HG03442 (cell line): ENCODE results near the gene ARFGAP2.

Experiments
- ATAC-seq: cut with Tn5 transposase; IDR thresholded peaks from one replicate; pipeline ENCODE4 v1.9.1; 2021; ENCODE audit warnings: mild to moderate bottlenecking, moderate library complexity; ENCODE audit not compliant: unreplicated experiment

Gene ARFGAP2

DNA sequence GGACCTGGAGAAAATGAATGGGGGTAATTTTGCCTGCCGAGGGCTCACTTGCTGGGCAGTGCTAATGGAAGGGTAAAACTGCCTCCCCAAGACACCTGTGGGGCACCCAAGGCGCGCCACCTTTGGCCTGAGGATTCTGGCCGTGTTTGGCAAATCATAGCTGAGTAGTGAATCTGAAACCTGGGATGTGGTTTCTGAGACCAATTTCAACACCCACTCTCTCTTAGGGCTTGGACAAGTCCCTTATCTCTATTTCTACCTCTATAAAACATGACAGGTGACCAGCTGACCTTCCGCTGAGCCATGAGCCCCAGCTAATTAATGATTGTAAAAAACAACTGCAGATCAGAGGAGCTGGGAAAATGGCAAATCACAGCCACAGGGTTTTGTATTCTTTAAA is 11.0 kb upstream of the ARFGAP2 start:
- no peak for ATAC-seq

DNA sequence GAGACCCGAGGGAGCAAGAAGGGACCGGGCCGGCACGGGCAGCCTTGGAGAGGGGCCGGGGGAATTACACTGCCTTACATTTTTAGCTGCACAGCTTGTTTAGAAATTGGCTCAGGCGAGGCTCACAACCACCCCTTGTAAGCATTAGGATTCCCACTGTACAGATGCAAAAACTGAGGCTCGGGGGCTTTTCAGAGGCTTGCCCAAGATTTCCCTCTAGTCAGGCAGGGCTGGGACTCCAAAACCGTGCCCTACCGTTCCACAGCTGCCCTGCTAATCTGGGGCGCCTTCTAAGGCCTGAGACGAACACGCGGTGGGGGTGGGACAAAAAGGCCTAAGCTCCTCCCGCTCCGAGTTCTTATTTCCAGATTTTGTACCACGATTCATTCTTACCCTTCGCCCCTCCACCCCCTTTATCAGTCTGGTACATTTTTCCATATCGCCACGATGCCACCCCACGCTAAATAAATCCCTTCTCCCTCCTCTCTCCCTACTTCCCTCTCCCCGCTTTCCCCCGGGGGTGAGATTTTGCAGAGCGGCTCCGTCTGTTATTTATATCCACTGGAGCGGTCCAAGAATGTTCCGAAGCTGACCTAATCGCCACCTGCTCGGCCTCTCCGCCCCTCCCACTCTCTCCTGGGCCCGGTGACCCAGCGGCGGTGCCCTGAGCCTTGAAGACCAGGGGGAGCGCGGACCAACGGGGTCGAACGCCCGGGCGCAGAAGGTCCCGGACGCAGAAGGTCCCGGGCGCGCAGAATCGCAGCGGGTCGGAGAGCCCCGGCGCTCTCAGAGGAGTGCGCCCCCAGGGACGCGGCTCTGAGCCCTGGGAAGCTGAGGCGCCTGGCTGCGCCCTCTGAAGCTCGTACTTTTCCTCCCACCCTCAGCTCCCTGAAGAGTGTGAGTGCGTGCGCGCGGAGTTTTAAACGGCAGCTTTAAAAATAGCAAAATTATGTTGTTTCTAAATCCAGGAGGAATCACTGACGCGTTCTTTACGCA is 10.3 kb upstream of the ARFGAP2 start:
- no peak for ATAC-seq

DNA sequence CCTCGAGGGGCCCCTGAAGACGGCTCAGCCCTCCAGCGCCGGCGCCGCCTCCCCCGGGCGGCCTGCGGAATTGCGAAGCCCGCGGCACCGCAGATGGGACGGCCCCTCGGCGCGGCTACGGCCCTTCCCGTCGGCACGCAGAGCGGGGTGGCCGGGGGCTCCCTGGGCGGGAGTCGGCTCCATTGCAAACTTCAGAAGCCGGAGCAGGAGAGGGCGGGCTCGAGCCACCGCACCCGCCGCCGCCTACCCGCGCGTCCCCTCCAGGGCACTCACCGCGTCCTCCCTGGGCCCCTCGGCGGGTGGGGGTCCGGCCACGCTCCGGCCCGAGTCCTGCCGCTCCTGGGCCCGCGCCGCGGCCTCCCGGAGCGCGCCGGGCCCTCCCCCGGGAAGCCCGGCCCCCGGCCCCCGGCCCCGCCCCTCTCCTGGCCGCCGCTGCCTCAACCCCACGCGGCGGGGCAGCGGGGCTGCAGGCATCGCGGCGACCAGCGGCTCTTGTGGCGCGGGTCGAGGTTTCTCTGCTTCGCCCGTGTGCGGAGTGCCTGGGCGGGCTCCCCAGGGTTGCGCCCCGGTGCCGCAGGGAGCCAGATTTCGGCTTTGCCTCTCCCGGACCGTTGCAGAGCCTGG is 9.5 kb upstream of the ARFGAP2 start, which contains the start of gene PACSIN3:
Gene PACSIN3 (minus strand): TSS at position 359 of the 624 bp plus-strand sequence. CDS start 3,707 bp downstream, outside the sequence.
- no peak for ATAC-seq

DNA sequence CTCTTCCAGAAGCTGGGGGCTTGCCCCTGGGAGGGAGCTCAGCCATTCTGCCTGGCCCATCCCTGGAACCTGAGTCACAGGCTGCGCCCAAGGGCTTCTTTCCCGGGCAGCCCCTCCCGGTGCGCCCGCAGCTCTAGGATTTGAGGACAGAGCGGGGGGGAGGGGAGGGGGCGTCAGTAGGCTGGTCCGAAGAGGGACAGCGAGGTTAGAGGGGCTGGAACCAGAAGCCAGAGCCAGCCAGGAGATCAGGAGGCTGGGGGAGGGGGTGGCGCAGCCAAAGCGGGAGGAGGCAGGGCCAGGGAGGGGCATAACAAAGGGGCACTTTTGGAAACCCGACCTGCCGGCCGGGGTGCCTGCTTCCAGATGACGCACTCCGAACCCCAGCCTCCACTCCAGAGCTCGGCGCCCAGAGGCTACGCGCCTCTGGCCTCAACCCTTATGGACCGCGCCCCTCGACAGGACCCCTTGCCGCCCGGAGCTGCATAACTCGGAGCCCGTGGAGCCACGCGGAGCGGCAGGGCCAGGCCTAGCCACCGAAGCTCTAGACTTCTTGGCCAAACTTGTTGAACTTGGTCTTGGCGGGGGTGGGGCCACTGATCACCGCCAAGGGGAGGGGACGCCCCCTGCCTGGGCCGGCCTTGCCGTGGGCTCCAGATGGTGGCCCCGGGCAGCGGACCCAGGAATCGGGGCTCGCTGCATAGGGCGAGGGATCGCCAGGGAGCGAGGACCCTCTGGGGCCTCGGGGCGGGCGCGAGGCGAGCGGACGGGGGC is 8.8 kb upstream of the ARFGAP2 start:
- ATAC-seq = no peak

DNA sequence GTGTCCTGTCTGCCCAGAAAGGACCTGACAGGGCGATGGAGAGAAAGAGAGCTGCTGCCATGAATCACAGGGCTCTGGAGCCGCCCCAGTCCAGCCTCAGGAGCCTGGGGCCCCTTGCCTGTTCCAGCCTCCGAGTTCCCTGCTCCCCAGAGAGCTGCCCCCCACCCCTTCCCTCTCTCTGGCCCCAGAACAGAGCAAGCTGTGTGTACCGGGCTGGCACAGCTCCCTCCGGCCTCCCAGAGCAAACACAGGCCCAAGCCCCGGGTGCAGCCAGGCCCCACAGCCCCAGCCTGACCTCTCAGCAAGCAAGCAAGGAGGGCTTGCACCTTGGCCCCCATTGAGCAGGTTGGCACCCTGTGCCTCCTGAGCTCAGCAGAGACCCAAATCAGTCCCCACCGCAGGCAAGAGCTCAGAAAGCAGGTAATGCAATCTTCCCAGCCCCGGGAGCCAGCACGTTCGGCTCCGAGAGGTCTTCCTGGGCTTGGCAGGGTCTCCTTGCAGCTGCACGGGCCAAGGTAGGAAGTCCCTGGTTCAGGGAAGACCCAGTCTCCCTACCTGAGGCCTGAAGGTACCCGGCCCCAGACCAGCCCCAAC is 8.1 kb upstream of the ARFGAP2 start:
- ATAC-seq = no peak

DNA sequence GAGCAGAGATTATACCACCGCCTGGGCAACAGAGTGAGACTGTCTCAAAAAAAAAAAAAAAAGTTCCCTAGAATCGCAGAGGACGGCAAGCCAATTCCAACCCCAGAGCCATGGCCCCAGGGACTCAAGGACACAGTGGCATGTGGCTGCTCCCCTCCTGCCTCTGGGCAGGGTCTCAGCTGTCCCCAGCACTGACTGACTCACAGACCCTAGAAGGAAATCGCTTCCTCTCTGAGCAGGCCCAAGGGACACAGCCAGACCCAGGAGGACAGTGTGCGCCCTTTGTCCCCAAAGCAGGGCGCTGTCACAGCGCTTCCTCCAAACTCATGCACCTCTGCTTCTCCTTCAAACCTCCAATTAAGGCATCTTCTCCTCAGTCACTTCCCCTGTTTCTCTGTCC is 7.3 kb upstream of the ARFGAP2 start:
- no peak for ATAC-seq

DNA sequence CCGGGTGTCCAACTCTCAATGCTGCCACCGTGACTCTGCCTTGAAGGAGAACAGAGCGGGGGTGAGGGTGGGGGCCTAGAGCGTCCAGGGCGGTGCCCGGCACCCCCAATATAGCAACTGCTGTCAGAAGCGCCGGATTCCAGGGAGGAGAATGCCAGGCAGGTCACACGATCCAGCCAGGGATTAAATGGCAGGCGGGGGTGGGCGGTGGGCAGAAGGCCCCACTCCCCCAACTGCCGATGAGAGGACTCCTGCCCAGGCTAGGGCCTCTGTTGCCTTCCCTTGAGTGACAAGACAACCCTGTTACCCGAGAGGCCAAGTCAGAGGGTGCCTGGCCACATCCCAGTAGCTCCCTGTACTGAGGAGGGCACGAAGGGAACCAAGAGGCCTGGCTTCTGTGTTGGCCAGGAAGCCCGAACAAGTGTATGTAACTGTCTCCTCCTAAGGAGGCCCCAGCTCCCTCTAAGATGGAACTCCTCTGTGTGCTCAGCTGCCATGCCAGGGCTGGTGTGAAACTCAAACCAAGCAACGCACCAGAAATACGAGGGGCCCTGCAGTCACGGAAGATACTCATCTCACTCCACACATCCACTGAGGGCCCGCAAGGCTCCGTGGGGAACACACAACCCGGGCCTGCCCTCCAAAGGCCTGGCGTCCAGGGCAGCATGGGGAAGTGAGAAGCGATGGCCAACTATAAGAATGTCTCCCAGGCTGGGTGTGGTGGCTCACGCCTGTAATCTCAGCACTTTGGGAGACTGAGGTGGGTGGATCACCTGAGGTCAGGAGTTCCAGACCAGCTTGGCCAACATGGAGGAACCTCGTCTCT is 6.6 kb upstream of the ARFGAP2 start:
- no peak for ATAC-seq

DNA sequence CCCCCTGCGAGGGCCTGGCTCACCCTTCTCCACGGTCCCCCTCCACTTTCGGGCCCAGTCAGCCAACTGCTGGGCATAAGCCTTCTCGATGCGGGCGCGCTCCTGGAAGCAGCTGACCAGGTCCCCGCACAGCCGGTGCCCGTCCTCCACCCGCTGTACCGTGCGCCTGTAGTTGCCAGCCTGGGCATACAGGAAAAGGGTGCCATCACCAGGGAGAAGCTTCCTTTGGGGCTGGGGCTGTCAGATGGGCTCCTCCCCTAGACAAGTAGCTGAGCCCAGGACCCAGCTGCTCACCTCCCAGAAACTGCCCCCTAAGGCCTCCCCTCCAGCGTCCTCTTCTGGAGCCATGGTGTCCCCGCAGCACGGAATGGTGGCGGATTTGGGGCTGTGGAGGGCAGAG is 5.7 kb upstream of the ARFGAP2 start:
- ATAC-seq = no peak

DNA sequence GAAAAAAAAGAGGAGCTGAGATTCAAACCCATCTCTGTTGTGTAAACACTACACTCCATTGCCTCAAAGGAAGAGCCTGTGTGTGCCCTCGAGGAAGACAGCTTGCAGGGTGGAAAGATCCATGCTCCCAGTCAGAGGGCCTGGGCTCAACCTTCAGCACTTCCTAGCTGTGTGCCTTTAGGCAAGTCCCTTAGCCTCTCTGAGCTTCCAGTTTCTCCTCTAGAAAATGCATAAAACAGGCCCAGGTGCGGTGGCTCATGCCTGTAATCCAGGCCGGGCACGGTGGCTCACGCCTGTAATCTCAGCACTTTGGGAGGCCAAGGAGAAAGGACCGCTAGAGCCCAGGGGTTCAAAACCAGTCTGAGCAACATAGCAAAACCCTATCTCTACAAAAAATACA is 4.6 kb upstream of the ARFGAP2 start:
- ATAC-seq = no peak

DNA sequence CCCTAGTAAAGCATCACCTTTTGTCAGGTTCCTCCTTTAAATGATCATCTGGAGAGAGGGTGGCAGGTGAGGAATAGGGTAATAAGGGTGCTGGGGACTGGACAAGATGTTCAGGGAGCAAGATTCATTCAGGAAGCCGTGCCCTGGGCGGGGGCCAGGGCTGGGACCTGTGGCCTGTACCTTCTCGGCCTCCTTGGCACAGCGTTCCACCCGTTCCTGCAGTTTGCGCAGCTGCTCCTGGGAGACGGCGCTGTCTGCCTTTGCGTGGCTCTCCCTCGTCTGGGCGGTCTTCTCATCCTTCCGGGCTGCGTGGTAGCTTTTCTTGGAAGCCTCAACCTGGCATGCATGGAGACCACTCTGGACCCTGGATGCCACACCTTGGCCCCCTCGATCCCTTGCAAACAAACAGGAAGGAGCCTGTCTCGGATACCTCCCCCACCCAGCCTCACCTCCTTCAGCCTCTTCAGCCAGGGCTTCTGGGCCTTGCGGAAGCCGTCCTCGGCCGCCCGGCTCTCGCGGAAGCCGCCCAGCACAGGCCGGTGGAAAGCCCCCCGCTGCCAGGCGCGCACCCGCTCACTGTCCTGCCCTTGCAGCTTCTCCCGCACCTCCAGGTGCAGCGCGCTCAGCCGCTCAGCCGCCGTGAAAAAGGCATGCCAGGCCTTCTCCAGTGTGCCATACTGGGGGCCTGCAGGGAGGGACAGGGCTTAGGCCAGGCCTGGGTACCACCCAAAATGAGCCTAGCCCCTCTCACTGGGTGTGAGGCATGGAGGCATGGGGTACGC is 3.5 kb upstream of the ARFGAP2 start:
- ATAC-seq = no peak

DNA sequence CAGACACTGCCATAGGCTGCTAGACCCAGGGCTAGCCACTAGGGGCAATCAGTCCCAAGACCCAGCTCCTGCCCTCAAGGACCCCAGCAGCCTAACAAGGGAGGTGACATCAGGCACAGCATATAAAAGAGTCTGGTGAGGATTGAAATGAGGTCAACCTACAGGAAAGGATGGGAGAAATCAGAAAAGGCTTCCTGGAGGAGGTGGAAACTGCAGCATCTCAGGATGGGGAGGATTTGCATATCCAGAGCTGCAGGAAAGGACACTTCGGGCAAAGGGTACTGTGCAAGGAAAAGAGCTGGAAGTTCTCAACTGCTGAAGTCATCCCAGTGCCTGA is 2.9 kb upstream of the ARFGAP2 start:
- no peak for ATAC-seq

DNA sequence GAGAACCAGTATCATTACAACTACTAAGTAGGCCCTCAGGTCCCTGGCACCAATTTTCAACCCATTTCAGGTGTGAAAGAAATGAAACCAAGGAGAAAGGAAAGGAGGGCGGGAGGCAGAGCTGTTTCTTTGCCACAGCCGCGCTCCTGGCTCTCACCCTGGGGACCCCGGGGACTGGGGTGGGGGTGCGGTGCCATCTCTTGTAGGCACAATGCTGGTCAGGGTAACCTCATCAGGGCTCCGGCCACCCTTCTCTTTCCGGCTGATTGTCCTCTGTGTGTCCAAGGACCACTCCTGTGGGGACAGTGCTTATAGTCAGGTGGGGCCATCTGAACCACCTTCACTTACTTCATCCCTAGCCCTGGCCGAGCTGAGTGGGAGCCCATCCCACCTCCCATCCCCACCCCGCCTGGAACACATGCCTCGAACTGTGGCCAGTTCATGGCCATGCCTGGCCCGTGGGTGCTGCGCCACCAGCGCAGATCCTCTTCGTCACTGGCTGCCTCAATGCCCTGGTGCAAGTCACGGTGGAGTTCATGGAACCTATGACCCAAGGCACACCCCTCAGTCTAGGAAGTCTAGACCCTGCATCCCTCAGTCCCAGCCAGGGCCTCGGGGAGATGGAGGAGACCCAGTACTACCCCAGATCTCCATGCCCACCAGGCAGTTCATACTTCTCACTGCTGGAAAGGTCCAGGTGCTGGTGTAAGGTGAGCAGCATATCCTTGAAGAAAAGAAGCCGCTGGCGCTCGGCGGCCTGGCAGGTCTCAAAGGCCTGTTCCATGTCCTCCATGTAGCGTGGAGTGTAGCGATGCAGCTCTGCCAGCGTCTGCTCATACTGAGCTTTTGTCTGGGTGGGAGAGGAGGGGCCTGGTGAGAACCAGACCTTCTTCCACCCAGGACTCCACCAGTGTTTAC is 2.3 kb upstream of the ARFGAP2 start:
- ATAC-seq = no peak

DNA sequence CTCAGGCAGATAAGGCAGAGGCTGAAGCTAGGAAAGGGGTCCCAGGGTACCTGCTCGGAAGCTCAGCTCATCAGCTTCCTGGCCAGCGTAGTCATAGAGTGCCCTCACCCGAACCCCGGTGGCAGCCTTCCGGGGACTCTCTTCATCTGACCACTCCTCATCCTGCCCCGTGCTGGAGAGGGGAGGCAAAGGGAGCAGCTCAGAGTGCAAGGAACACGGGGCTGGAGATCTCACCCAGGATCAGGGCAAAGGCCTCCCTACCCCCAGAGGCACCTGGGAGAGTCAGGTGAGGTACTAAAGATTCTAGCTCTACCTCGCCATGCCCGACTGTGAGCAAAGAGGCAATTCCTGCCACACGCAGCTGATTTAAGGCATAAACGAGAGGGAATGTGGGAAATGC is 1.6 kb upstream of the ARFGAP2 start:
- no peak for ATAC-seq

DNA sequence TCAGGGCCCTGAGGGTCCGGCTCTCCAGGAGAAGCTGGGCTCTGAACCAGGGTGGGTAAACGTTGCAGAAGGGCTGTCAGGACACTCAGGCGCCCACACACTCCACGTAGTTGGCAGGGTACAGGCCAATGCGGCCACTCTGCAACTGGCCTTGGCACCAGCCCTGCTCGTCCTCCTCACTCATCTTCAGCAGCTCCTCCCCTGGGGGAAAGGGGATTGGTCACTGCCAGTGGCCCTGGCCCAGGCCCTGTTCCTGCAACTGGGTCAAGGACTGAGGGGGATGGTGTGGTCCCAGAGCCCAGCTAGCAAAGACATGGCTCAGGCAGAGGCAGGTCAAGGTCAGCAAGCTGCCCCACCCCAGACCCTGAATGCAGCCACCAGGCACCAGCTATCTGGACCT is 1.2 kb upstream of the ARFGAP2 start:
- no peak for ATAC-seq

DNA sequence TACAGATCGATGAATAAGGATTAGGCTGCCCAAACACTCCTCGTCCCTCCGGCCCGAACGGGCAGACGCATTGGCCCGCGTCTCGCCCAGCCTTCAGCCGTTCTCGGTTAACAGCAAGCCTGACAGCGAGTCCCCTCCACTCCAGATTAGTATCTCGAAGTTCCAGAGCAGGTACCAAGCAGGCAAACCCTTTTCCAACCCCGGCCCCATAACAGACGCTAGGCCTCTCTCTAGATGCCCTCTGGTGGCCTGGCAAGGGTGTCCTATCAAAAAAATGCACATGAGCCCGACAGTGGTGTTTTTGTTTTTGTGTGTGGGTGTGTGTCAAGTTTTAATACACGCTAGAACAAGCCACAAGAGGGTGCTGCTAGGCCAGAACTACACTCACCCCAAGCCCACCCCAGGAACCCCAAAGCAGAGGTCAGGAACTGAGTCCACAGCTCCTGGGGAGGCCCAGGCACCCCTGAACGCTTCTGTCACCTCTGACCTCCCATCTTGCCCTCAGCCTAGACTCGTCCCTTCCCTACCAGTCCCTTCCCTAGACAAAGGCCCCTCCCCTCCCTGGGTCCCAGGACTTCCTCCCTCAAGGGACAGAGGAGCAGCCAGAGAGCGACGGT is 658 bp upstream of the ARFGAP2 start:
- peak; percentile 39 for ATAC-seq

DNA sequence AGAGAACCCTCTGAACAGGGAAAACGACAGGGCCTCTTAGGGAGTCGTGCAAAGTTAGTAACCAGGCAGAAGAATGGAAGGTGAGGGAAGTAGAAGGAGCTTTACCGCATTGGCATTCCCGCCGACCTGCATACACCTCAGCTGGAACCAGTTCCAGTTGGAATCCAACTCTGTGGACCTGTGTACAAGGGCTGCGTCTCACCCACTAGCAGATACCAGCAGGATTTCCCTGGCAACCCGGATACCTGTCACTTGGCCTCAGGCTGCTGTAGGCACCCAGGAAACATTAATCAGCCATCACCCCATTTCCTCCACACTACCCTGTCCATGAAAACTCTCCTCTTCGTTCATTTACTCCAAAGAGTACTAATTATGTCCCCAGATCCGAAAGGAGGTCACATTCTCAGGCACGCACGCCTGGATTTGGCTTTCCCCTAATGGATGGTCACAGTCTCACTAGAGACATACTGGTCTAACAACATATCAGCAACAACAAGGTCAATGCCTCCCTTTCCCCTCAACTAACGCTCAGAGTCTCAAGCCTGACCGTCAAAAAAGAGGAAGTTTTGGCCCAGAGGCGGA is 842 bp downstream of the ARFGAP2 start:
- no peak for ATAC-seq

DNA sequence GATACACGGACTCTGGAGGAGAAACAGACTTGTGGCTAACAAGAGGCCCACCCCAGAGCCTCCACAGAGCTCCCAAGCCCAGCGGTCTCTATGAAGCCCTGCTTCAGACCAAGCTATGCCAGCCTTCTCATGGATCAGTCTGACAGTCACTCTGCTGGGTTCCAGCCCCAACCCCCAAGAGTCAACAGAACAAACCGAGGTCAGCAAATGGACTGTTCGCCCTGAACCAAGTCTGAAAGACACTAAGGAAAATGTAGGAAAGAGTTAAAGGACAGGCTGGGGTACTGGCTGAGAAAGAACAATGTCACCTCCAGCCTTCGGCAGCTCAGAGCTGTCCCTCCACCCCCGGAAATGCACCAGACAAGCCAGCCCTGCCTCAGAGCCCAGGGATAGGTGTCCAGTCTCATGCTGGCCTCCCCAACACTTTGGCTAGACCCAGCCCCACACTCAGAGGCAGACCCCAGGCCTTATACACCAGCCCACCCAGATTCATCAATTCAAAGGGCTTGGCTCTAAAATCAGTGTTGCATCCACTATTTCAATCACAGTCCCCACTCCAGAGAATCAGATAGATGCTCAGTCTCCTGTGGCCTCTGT is 3.8 kb downstream of the ARFGAP2 start:
- no peak for ATAC-seq
